OCI-LY1 (cell line): ENCODE data around the gene GPR107.

ENCODE experiments used
- H2AFZ ChIP-seq: fragments of 200-600 bp; sonication (generic), shearing (Covaris generic); 2 replicates; pipeline ENCODE4 v1.6.0; 2014; ENCODE audit warnings: antibody characterized with exemption, mild to moderate bottlenecking, low read length
- H3F3A ChIP-seq: fragments of 200-600 bp; sonication (generic), shearing (Covaris generic); 2 replicates; pipeline ENCODE4 v1.6.0; 2014; ENCODE audit warnings: mild to moderate bottlenecking, antibody characterized with exemption, low read length, moderate library complexity; ENCODE audit not compliant: insufficient read depth
- H3K27ac ChIP-seq: fragments of 200-600 bp; sonication (generic); 2 replicates; pipeline ENCODE4 v1.5.1; 2014; ENCODE audit warnings: low read length, mixed run types, mild to moderate bottlenecking, low read depth; ENCODE audit not compliant: poor library complexity, severe bottlenecking
- H3K27me3 ChIP-seq: fragments of 200-600 bp; sonication (generic); 2 replicates; pipeline ENCODE4 v1.6.0; 2014; ENCODE audit warnings: antibody characterized with exemption, mild to moderate bottlenecking, low read length, moderate library complexity; ENCODE audit not compliant: insufficient read depth
- H3K36me3 ChIP-seq: fragments of 200-600 bp; sonication (generic); 2 replicates; pipeline ENCODE4 v1.6.1; 2014; ENCODE audit warnings: mild to moderate bottlenecking, antibody characterized with exemption, low read length, moderate library complexity, mixed read lengths; ENCODE audit not compliant: insufficient read depth
- H3K4me1 ChIP-seq: fragments of 200-600 bp; sonication (generic); 2 replicates; pipeline ENCODE4 v1.5.1; 2014; ENCODE audit warnings: mild to moderate bottlenecking, low read length, moderate library complexity; ENCODE audit not compliant: insufficient read depth, severe bottlenecking
- H3K4me2 ChIP-seq: fragments of 200-600 bp; sonication (generic), shearing (Covaris generic); 2 replicates; pipeline ENCODE4 v1.6.1; 2014; ENCODE audit warnings: low read length
- H3K4me3 ChIP-seq: fragments of 200-600 bp; sonication (generic); 2 replicates; pipeline ENCODE4 v1.5.1; 2014; ENCODE audit warnings: low read length, low read depth, mild to moderate bottlenecking, mixed read lengths; ENCODE audit not compliant: poor library complexity, severe bottlenecking
- H3K79me2 ChIP-seq: fragments of 200-600 bp; shearing (Covaris generic); 2 replicates; pipeline ENCODE4 v1.6.1; 2016; ENCODE audit warnings: mixed run types, low read length, mixed read lengths; ENCODE audit not compliant: insufficient read depth
- H3K9ac ChIP-seq: fragments of 200-600 bp; sonication (generic), shearing (Covaris generic); 2 replicates; pipeline ENCODE4 v1.6.1; 2014; ENCODE audit warnings: mild to moderate bottlenecking, low read length, mixed read lengths
- H3K9me2 ChIP-seq: fragments of 200-600 bp; sonication (generic), shearing (Covaris generic); 2 replicates; pipeline ENCODE4 v1.6.1; 2014; ENCODE audit warnings: low read depth, mild to moderate bottlenecking, low read length, mixed read lengths
- H3K9me3 ChIP-seq: fragments of 200-600 bp; shearing (Covaris generic); 2 replicates; pipeline ENCODE4 v1.6.1; 2014; ENCODE audit warnings: low read length, mixed read lengths
- H4K20me1 ChIP-seq: fragments of 200-600 bp; sonication (generic), shearing (Covaris generic); 2 replicates; pipeline ENCODE4 v1.6.0; 2016; ENCODE audit warnings: mild to moderate bottlenecking, low read length; ENCODE audit not compliant: insufficient read depth
- EZH2 ChIP-seq: fragments of 200-600 bp; sonication (generic), shearing (Covaris generic); IDR thresholded peaks from 2 replicates; pipeline ENCODE4 v1.8.0; 2017; ENCODE audit warnings: borderline replicate concordance, mixed run types, mild to moderate bottlenecking, antibody characterized with exemption, low read length, moderate library complexity, mixed read lengths
- TF ChIP-seq, protein P1 (sequence below): fragments of 200-600 bp; sonication (generic), shearing (Covaris generic); IDR thresholded peaks from 2 replicates; pipeline ENCODE4 v1.5.1; 2017; ENCODE audit warnings: mild to moderate bottlenecking, antibody characterized with exemption, low read length, moderate library complexity, mixed read lengths

Gene GPR107

DNA sequence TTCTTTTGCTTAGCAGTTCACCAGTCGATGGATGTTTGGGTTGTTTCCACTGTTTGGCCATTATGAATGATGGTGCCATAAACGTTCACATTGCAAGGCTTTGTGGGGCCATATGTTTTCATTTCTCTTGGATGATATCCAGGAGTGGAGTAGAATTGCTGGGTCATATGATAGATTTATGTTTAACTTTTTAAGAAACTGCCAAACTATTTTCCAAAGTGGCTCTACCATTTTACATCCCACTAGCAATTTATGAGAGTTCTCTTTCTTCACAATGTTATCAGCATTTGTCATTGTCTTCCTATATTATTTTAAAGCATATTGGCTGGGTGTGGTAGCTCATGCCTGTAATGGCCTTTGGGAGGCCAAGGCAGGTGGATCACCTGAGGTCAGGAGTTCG is 5.2 kb downstream of the GPR107 start:
- Histone ChIP-seq H3K4me2 (no peak overlapping the region), H3K4me3 (no peak overlapping the region), H3K36me3 (peaks cover 8% of the 10 kb centered on the region; the same call in 1 of the 2 replicates), H4K20me1 (no peaks in the 10 kb centered on the region), H3F3A (no peaks in the 10 kb centered on the region), H3K4me1 (peaks cover 23% of the 10 kb centered on the region), H3K79me2 (peaks cover 15% of the 10 kb centered on the region), H3K27ac (no peak overlapping the region), H3K9me2 (no peaks in the 10 kb centered on the region), H3K9me3 (no peaks in the 10 kb centered on the region), H3K9ac (no peak overlapping the region), H3K27me3 (no peaks in the 10 kb centered on the region), H2AFZ (no peak overlapping the region)
- TF ChIP-seq, protein P1, sequence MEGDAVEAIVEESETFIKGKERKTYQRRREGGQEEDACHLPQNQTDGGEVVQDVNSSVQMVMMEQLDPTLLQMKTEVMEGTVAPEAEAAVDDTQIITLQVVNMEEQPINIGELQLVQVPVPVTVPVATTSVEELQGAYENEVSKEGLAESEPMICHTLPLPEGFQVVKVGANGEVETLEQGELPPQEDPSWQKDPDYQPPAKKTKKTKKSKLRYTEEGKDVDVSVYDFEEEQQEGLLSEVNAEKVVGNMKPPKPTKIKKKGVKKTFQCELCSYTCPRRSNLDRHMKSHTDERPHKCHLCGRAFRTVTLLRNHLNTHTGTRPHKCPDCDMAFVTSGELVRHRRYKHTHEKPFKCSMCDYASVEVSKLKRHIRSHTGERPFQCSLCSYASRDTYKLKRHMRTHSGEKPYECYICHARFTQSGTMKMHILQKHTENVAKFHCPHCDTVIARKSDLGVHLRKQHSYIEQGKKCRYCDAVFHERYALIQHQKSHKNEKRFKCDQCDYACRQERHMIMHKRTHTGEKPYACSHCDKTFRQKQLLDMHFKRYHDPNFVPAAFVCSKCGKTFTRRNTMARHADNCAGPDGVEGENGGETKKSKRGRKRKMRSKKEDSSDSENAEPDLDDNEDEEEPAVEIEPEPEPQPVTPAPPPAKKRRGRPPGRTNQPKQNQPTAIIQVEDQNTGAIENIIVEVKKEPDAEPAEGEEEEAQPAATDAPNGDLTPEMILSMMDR = no peak
- TF ChIP-seq EZH2 = no peak

DNA sequence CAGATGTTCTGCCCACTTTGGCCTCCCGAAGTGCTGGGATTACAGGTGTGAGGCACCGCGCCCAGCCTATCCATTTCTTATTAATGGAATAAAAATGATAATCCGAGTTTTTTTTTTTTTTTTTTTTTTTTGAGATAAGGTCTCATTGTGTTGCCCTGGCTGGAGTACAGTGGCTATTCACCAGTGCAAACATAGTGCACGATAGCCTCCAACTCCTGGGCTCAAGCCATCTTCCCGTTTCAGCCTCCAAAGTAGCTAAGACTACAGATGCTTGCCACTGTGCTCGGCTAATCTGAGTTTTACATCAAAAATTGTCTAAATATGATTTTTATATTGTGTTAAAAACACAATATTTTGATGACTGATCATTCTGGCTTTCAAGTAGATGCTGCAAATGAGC is 6.6 kb downstream of the GPR107 start:
- peaks cover 8% of the 10 kb centered on the region; the same call in 1 of the 2 replicates for H3K36me3 ChIP-seq
- peaks cover 13% of the 10 kb centered on the region for H3K4me1 ChIP-seq
- no peaks in the 10 kb centered on the region for H3K9me3 ChIP-seq
- no peaks in the 10 kb centered on the region for H3K9me2 ChIP-seq
- no peak overlapping the region for H3K9ac ChIP-seq
- no peak overlapping the region for H3K27ac ChIP-seq
- peaks cover 3% of the 10 kb centered on the region; the same call in 1 of the 2 replicates for H3K79me2 ChIP-seq
- H3F3A ChIP-seq = no peaks in the 10 kb centered on the region
- TF ChIP-seq EZH2 = no peak
- TF ChIP-seq, protein P1 = no peak
- no peak overlapping the region for H3K4me2 ChIP-seq
- no peaks in the 10 kb centered on the region for H4K20me1 ChIP-seq
- no peak overlapping the region for H2AFZ ChIP-seq
- no peak overlapping the region for H3K4me3 ChIP-seq
- no peaks in the 10 kb centered on the region for H3K27me3 ChIP-seq

DNA sequence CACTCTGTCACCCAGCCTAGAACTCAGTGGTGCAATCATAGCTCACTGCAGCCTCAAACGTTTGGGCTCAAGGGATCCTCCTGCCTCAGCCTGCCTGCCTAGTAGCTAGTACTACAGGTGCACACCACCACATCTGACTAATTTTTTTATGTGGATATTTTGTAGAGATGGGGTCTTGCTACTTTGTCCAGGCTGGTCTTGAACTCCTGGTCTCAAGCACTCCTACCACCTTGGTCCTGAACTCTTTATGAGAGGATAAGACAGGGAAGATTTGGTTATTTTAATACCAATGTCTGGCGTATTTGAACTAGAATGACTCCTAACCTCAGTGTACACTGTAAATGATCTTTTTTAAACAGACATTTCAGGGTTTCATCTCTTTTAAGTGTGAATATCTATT is 9.0 kb downstream of the GPR107 start:
- Histone ChIP-seq H3K27me3 (no peaks in the 10 kb centered on the region), H3K79me2 (peaks cover 8% of the 10 kb centered on the region; the same call in 1 of the 2 replicates), H3K27ac (no peak overlapping the region), H3K4me1 (peaks cover 14% of the 10 kb centered on the region), H3K9me2 (no peaks in the 10 kb centered on the region), H3K9ac (no peak overlapping the region), H3K36me3 (peaks cover 8% of the 10 kb centered on the region; the same call in 1 of the 2 replicates), H3K4me3 (no peak overlapping the region), H3K4me2 (no peak overlapping the region), H2AFZ (no peak overlapping the region), H3F3A (no peaks in the 10 kb centered on the region), H3K9me3 (no peaks in the 10 kb centered on the region), H4K20me1 (no peaks in the 10 kb centered on the region)
- TF ChIP-seq, protein P1 = no peak
- no peak for TF ChIP-seq EZH2
